MM.1S (cell line): ENCODE results near the gene EMX2.

ENCODE experiments used
- DNase-seq: peaks from one replicate; pipeline ENCODE4 v3.0.0-alpha.2; 2015
- H2AFZ ChIP-seq: fragments of 300-600 bp; sonication (generic); 2 replicates; pipeline ENCODE4 v1.6.0; 2016; ENCODE audit warnings: antibody characterized with exemption, low read length
- H3F3A ChIP-seq: fragments of 300-600 bp; sonication (generic); 2 replicates; pipeline ENCODE4 v1.6.1; 2016; ENCODE audit warnings: mild to moderate bottlenecking, antibody characterized with exemption, low read length, moderate library complexity, mixed read lengths; ENCODE audit not compliant: insufficient read depth
- H3K27ac ChIP-seq: fragments of 300-600 bp; sonication (generic); 2 replicates; pipeline ENCODE4 v1.5.1; 2016; ENCODE audit warnings: mild to moderate bottlenecking, low read length
- H3K27me3 ChIP-seq: fragments of 300-600 bp; sonication (generic); replicated peaks from 2 replicates; pipeline ENCODE4 v1.6.0; 2016; ENCODE audit warnings: low read length; ENCODE audit not compliant: insufficient read depth
- H3K36me3 ChIP-seq: fragments of 300-600 bp; sonication (generic); replicated peaks from 2 replicates; pipeline ENCODE4 v1.6.1; 2016; ENCODE audit warnings: mild to moderate bottlenecking, low read length, mixed read lengths; ENCODE audit not compliant: insufficient read depth
- H3K4me1 ChIP-seq: fragments of 300-600 bp; sonication (generic); 2 replicates; pipeline ENCODE4 v1.6.1; 2016; ENCODE audit warnings: low read length, mixed read lengths
- H3K4me2 ChIP-seq: fragments of 300-600 bp; sonication (generic); 2 replicates; pipeline ENCODE4 v1.6.0; 2016; ENCODE audit warnings: low read depth, low read length
- H3K4me3 ChIP-seq: fragments of 300-600 bp; sonication (generic); 2 replicates; pipeline ENCODE4 v1.5.1; 2016; ENCODE audit warnings: low read length, mixed read lengths
- H3K79me2 ChIP-seq: fragments of 300-600 bp; sonication (generic); 2 replicates; pipeline ENCODE4 v1.6.1; 2016; ENCODE audit warnings: mixed run types, low read length, mixed read lengths
- H3K9ac ChIP-seq: fragments of 300-600 bp; sonication (generic); 2 replicates; pipeline ENCODE4 v1.6.1; 2016; ENCODE audit warnings: low read length, mixed read lengths
- H3K9me2 ChIP-seq: fragments of 300-600 bp; sonication (generic); replicated peaks from 2 replicates; pipeline ENCODE4 v1.6.1; 2016; ENCODE audit warnings: mild to moderate bottlenecking, low read length, mixed read lengths; ENCODE audit not compliant: insufficient read depth
- H3K9me3 ChIP-seq: fragments of 300-600 bp; sonication (generic); replicated peaks from 2 replicates; pipeline ENCODE4 v1.6.1; 2016; ENCODE audit warnings: mild to moderate bottlenecking, low read length, mixed read lengths; ENCODE audit not compliant: insufficient read depth
- H4K20me1 ChIP-seq: fragments of 300-600 bp; sonication (generic); 2 replicates; pipeline ENCODE4 v1.6.1; 2016; ENCODE audit warnings: mild to moderate bottlenecking, low read length, moderate library complexity, mixed read lengths; ENCODE audit not compliant: insufficient read depth
- CTCF ChIP-seq: fragments of 300-600 bp; sonication (generic); IDR thresholded peaks from 2 replicates; pipeline ENCODE4 v1.5.1; 2016; ENCODE audit warnings: antibody characterized with exemption, low read length, mixed read lengths
- EZH2 ChIP-seq: fragments of 300-600 bp; sonication (generic); optimal IDR thresholded peaks from 2 replicates; pipeline ENCODE3; 2017; ENCODE audit warnings: low read depth, mild to moderate bottlenecking, antibody characterized with exemption, low read length, mixed read lengths
- EZH2phosphoT487 ChIP-seq: fragments of 300-600 bp; sonication (generic); IDR thresholded peaks from 2 replicates; pipeline ENCODE4 v1.6.1; 2018; ENCODE audit warnings: antibody characterized with exemption, low read length

EMX2 gene

GRCh38 chr10:117536072-117536865 is 6.3 kb upstream of the EMX2 start:
- Histone ChIP-seq H3K4me1 (no peaks in the 10 kb centered on the region), H3K79me2 (no peaks in the 10 kb centered on the region), H3K9me3 (no peaks in the 10 kb centered on the region), H2AFZ (no peak overlapping the region), H3K9me2 (no peaks in the 10 kb centered on the region), H3K27ac (no peak overlapping the region), H3K9ac (no peak overlapping the region), H3K4me3 (no peak overlapping the region), H3K27me3 (peaks cover 22% of the 10 kb centered on the region), H3K36me3 (no peaks in the 10 kb centered on the region), H3K4me2 (no peak overlapping the region), H4K20me1 (no peaks in the 10 kb centered on the region), H3F3A (no peaks in the 10 kb centered on the region)
- DNase-seq: no peak
- TF ChIP-seq CTCF (no peak), EZH2 (no peak), EZH2phosphoT487 (no peak)

- peaks cover 22% of the 10 kb centered on the region for H3K27me3 ChIP-seq
Observed at GRCh38 chr10:117536866-117537435, 5.6 kb upstream of the EMX2 start.

GRCh38 chr10:117537436-117537903 is 5.1 kb upstream of the EMX2 start:
- H3K36me3 ChIP-seq: no peaks in the 10 kb centered on the region
- peaks cover 22% of the 10 kb centered on the region for H3K27me3 ChIP-seq
- TF ChIP-seq CTCF (peak; percentile 42), EZH2phosphoT487 (no peak)
- H2AFZ ChIP-seq: peak overlapping the region; percentile 61
- peak; percentile 23 for DNase-seq
- no peak overlapping the region for H3K9ac ChIP-seq
- no peaks in the 10 kb centered on the region for H3K9me2 ChIP-seq
- no peak overlapping the region for H3K27ac ChIP-seq
- H3K4me3 ChIP-seq: peak overlapping the region; percentile 17; the same call in 1 of the 2 replicates
- H3K9me3 ChIP-seq: no peaks in the 10 kb centered on the region
- no peaks in the 10 kb centered on the region for H3K4me1 ChIP-seq
- H3K4me2 ChIP-seq: peak overlapping the region; percentile 76
- no peaks in the 10 kb centered on the region for H4K20me1 ChIP-seq
- no peaks in the 10 kb centered on the region for H3K79me2 ChIP-seq
- no peaks in the 10 kb centered on the region for H3F3A ChIP-seq

More at GRCh38 chr10:117536866-117537435, 5.6 kb upstream of the EMX2 start:
- no peak overlapping the region for H3K9ac ChIP-seq
- H3K4me1 ChIP-seq: no peaks in the 10 kb centered on the region
- TF ChIP-seq EZH2 (no peak), CTCF (no peak), EZH2phosphoT487 (no peak)
- H3K36me3 ChIP-seq: no peaks in the 10 kb centered on the region
- H3K27ac ChIP-seq: no peak overlapping the region
- no peak overlapping the region for H2AFZ ChIP-seq
- peak overlapping the region; percentile 76; the same call in 1 of the 2 replicates for H3K4me2 ChIP-seq
- no peaks in the 10 kb centered on the region for H3K79me2 ChIP-seq
- no peaks in the 10 kb centered on the region for H4K20me1 ChIP-seq
- no peak overlapping the region for H3K4me3 ChIP-seq
- H3K9me3 ChIP-seq: no peaks in the 10 kb centered on the region
- H3K9me2 ChIP-seq: no peaks in the 10 kb centered on the region
- H3F3A ChIP-seq: no peaks in the 10 kb centered on the region
- DNase-seq: no peak
